GM21529 (cell line): ENCODE results near the gene EDNRA.
A peak's percentile ranks its signal among the peaks of the same experiment; 100 is the strongest.

Experiments used
- ATAC-seq: cut with Tn5 transposase; IDR thresholded peaks from one replicate; pipeline ENCODE4 v1.9.1; 2021; ENCODE audit not compliant: unreplicated experiment

EDNRA gene

DNA sequence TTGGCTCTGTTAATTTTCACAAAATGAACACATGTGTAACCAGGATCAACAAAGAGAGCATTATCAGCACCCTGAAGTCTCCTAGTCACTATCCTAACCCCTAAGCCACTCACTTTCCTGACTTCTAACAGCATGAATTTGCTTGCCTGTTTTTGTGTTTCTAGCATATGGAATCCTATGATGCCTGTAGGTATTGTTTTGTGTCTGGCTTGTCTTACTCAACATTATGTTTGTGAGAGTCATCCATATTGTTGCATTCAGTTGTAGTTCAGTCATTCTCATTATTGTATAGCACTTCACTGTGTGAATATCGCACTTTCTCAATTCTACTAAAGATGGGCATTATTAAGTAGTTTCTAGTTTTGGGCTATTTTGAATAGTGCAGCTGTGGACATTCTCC lies 15.6 kb downstream of the EDNRA start:
- no peak for ATAC-seq

GRCh38 chr4:147498031-147498660 lies 17.2 kb downstream of the EDNRA start:
- ATAC-seq, result no peak

- no peak for ATAC-seq
Measured at GRCh38 chr4:147508346-147508745, 27.4 kb downstream of the EDNRA start.

DNA sequence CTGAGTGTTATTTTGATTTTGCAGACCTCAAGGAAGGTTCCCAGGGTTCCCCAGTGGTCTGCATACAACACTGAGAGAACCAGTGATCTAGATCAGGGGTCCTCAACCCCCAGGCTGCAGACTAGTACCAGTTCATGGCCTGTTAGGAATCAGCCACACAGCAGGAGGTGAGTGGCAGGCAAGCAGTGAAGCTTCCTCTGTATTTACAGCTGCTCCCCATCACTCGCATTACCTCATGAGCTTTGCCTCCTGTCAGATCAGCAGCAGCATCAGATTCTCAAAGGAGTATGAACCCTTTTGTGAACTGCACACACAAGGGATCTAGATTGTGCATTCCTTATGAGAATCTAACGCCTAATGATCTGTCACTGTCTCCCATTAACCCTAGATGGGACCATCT lies 28.5 kb downstream of the EDNRA start:
- no peak for ATAC-seq

DNA sequence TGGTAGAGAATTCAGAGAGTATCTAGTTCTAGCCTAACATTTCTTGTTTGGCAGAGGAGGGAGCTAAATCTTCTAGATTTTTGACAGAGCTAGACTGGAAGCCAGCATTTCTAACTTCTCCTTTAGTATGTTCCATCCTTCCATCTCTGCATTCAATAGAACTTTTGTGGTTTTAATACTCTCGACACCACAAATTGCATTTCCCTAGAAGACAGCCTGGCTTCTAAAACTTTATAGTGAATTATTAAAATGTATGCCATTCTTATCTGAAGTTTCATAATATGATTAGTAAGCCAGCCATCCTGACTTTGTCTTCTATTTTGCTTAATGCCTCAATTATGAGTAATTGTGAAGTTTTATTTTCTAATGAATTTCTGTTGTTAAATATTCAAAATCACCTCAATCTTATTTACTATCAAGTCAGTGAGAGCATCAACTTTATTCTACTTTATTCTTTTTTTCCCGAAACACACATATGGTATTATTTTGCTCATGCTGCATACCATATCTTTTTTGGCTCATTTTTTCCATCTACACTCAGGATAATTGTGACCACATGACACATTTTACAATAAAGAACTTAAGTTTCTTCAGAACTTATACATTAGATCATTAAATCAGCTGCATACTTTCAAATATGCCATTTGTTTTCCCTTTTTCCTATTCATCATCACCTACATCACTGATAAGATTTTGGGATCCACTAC lies 30.2 kb downstream of the EDNRA start:
- no peak for ATAC-seq

- no peak for ATAC-seq
Measured at GRCh38 chr4:147513091-147513490, 32.2 kb downstream of the EDNRA start.

DNA sequence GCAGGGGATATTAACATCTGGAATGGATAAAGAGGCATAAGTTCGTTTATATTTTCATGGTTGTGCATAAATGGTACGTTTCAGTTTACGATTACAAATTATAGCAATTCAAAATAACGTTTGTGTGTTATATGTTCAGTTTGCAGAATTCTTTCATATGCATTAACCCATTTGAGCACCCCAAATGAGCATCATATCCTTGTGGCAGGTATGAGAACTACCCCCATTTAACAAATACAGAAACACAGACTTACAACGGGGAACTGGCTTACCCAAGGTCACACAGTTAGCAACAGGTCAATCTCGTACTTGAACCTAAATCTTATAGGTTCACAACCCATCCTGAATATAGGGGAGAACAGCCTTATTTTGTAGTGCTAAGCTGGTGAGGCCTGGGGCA lies 33.1 kb downstream of the EDNRA start:
- ATAC-seq, result no peak

DNA sequence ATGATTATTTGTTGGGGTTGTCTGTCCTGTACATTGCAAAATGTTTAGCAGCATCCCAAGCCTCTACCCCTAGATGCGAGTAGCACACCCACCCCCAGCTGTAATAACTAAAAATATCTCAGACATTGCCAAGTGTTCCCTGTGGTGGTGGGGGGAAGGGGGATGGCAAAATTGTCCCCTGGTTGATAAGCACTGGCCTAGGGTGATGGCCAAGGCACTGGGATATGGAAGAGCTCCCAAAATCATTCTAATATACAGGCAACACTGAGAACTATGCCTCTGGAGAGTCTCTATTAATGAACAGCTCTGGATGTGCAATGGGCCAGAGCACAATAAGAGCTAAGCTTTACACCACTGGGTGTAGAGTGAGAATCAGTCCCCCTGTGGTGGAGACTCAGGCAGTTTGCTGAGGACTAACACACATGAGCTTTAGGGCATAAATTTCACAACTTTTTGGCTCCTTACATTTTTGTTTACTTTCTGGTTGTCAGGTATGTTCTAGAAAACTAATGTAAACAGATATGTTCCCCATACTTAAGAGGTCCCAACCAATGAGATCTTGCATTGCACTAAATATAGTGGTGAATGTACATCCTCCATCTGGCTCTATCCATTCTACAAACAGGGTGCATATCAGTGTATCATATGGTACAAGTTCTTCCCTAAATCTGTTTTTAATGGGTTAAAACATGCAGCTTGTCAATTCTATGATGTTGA lies 34.5 kb downstream of the EDNRA start:
- ATAC-seq, result no peak

- no peak for ATAC-seq
Measured at GRCh38 chr4:147516133-147516532, 35.2 kb downstream of the EDNRA start.

DNA sequence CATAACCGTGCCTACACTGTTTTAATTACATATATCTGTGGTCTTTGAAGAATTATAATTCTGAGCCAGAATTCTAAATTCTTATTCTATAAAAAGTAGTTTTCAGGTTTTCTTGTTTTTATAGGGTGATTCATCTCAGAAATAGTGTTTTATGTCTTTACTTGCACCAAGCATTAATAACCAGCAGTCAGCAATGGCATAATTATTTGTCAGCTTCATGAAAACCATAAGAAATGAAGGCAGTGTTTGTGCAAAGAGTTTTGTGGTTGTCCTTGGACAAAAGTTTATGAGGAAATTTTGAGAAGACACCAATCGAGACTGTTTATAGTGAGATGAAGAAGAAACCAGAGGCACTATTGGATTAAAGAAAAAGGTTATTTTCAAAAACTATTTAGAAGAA lies 37.2 kb downstream of the EDNRA start:
- ATAC-seq, result no peak

GRCh38 chr4:147518846-147519767 lies 38.2 kb downstream of the EDNRA start:
- peak; percentile 97 for ATAC-seq

GRCh38 chr4:147524601-147525000 lies 43.7 kb downstream of the EDNRA start:
- ATAC-seq, result no peak

- no peak for ATAC-seq
Measured at GRCh38 chr4:147525494-147526271, 44.8 kb downstream of the EDNRA start.

DNA sequence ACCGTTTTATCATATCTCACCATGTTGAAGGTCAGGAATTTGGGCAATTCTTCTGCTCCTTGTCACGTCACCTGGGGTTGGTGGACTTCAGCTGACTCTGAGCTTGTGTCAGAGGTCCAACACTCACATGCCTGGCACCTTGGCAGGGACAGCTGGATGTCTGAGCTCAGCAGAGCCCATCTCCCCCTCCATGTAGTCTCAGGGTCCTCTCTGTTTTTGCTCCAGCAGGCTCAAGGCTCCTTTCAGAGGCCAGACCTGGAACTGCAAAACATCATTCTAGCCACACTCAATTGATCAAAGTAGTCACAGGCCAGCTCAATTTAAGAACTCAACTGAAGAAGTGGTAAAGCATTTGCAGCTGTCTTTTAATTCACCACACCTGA lies 45.4 kb downstream of the EDNRA start:
- no peak for ATAC-seq

GRCh38 chr4:147528054-147528453 lies 47.2 kb downstream of the EDNRA start:
- no peak for ATAC-seq

GRCh38 chr4:147530134-147530533 lies 49.2 kb downstream of the EDNRA start:
- no peak for ATAC-seq

GRCh38 chr4:147530723-147531122 lies 49.8 kb downstream of the EDNRA start:
- ATAC-seq, result no peak

GRCh38 chr4:147532896-147533295 lies 52.0 kb downstream of the EDNRA start:
- ATAC-seq, result no peak

GRCh38 chr4:147533331-147533730 lies 52.4 kb downstream of the EDNRA start:
- no peak for ATAC-seq

DNA sequence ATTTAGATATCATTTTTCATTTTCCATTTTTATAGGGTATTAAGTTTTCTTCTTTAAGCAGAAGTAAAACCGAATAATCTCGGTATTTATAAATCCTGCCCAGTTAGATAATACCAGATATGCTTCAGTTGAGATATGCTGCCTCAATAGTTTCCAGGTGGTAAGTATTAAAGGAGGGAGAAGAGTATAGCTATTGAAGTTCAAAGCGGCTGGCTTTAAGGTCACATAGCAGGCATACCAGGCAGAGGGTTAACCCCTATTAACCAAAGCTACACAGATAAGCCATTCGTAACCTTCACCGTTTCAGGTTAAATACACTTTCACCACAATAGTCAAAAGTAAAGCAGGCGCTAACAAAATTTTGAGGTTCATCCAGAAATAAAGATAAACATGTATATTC lies 54.2 kb downstream of the EDNRA start:
- no peak for ATAC-seq
